Measurements from ENCODE around the gene ARMC12.
"Not testable (repeated sequence)": the region's sequence is repeated elsewhere in the genome, so short reads cannot be mapped to it uniquely, and the experiment has no call there.

ARMC12 gene

DNA sequence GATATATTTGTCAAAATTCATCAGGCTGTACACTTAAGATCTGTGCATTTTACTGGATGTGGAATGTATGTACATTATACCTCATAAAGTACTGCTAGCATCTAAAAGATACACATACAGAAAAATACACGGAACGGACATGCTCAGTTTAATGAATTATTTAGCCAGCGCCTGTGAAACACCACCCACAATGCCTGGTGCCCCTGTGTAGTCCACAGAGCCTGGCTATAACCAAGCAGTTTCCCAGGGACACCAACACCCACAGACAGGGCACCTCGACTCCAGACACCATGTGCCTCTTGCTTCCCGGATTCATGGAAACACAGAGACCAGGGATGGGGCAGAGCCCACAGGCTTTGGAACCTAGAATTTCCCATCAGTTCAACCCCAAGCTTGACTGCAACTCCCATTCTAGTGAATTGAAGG is 17.4 kb upstream of the ARMC12 start:
- no peak for DNase-seq

DNA sequence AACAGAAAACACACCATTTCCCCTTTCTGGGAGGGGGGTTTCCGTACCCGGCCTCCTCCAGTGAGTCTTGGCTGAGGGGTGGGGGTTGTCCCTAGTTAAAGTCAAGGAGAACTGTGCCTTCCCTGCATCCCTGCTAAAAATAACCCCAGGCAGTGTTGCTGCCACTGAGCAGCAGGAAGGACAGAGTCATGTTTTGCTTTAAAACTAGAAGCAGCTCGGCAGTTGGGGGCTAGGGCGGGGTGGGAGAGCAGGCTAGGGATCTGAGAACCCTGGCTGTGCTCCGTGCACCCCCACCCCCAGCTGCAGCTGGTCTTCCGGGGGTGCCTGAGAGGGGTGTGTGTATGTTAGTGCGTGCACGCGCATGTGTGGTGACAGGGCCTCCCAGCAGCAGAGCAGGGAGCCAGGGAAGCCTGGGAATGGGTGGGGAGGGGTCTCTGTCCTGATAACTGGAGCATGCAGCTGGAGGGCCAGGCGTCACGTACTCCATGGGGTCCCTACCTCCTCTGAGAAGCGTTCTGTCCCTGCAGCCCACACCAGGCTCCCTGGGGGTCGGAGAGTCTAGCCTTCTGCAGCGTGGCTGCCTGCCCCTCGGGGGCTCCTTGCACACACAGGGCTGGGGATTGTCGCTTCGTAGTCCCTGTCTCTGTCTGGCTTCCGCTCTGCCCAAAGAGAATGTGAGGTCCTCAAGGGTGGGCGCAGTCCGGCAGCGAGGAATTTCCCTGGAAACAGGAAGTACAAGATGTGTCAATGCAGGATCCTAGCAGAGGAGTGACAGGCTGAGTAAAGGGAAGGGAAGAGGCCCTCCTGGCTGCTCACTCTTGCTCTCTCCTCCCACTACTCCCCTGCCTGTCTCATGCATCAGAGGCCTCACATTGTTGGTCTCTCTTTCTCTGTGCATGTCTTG is 16.8 kb upstream of the ARMC12 start:
- peak; percentile 44 for DNase-seq

DNA sequence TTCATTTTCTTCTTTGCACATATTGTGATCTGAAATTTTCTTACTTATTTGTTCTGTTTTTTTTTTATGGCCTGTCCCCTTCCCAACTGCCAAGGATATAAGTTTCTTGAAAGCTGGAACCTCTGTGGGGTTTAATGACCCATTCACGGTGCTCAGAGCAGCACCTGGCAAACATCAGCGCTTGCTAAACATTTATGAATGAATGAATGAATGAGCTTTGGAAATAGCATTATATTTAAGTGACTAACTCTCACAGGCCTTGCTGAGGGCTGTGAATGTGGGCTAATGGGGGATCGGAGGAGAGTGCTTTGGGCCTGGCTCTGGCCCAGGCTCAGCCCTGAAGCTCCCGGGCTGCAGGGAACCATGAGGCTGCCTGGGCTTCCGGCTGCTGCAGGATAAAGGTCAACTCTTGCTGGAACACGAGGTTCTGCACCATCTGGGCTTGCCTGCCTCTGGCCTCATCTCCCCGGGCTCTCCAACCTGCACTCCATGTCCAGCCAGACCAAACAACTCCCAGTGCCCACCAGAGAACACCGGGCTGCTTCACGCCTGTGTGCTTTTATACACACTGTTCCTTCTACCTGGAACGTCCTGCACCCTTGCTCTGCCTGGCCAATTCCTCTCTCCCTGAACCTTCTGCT is 14.6 kb upstream of the ARMC12 start:
- DNase-seq = no peak

DNA sequence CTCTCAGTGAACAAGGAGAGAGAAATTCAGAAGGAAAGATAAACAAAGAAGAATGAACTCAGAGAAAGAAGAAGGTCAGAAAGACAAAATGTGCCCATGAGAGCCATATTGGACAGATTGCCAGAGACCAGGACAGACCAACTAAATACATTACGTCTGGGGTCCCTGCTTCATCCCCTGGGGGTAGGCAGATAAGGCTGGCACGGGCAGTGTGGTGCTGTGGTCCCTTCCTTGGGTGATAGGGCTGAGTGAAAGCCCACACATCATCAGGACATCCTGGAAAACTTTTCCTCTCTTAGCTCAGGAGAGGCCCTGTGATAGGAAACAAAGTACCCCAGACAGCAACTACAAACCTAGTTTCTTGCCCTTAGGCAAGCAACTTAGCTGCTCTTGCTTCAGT is 13.2 kb upstream of the ARMC12 start:
- DNase-seq = no peak

DNA sequence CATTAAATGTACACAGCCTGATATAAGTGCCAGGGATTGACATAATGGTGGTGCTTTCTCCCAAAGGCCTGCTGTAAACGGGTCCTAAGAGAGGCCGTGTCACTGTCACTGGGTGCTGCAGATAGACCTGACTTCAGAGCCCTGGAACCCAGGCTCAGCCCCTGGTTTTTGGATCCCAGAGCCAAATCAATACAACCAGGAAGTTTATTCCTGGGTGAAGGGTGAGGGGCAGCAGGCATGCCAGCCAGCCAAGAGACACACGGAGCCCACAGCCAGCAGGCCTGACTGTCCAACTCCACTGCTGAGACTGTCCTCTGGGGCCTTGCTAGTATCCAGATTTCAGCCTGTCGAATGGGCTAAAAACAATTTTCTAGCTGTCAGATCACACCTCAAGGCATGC is 12.8 kb upstream of the ARMC12 start:
- DNase-seq = no peak

DNA sequence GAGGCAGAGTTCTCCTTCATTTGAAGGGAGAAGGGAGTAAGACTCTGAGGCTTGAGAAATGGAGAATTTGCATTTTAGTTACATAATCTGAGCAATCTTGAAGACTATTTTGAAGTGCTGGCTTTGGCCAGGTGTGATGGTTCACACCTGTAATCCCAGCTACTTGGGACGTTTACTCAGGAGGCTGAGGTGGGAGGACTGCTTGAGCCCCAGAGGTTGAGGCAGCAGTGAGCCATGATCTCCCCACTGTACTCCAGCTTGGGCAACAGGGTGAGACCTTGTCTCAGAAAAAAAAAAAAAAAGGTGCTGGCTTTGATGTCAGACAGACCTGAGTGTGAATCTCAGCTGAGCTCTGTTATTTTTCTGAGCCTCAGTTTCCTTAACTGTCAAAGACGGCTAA is 12.4 kb upstream of the ARMC12 start:
- DNase-seq = no peak

DNA sequence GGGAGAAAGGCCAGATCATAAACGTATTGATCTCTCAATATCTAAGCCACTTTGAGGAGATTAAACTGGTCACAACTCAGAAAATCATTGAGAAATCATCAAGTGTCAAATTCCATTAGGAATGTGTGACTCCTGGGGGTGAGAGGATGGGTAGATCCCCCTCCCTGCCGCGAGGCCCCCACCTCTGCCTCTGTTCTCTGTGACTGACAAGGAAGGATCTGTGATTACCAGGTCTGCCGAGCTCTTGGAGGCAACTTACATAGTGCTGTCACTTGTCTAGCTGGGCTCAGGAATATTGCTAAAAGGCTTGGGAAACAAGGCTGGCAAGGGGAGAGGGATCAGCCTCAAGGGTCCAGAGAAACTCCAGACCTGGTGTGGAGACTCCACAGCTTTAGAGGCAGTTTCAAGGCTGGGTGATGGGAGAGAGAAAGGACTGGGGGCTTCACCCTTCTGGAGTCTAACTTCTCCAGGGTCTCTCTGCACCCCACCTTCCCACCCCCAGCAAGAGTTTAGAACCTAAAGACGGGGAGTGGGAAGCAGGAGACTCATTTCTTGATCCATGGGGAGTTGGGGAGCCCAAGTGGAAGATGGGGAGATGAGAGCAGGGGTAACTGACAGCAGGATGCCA is 11.6 kb upstream of the ARMC12 start:
- DNase-seq = no peak

DNA sequence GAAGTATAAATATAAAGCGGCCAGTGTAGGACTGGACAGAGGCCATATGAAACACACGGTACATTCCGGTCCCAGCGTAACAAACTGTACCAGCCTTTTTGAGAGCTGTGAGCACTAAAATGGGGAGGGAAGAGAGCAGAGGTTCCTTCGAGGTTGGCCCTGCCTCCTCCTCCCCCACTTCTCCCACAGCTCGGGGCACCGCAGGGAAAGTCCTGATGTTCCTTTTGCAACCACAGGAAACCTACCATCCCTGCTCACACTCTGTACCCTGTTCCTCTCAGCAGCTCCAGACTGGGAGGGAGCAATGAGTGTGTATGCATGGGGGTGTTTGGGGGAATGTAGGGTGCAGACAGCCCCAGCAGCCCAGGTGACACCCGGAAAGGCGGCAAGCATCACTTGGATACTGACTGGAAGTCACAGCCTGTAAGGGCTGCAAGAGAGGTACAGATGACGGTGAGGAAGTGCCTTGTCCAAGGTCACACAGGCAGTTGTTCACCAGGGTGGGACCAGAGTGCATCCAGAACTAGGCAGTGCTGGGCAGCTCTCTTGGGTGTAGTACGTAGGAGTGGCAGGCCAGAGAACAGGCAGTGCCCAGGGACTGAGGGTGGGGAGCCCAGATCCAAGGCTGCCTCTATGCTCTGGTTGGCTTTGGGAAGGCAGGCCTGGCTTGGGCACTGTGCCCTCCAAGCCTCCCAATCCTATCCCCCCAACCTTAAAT is 11.0 kb upstream of the ARMC12 start:
- no peak for DNase-seq

DNA sequence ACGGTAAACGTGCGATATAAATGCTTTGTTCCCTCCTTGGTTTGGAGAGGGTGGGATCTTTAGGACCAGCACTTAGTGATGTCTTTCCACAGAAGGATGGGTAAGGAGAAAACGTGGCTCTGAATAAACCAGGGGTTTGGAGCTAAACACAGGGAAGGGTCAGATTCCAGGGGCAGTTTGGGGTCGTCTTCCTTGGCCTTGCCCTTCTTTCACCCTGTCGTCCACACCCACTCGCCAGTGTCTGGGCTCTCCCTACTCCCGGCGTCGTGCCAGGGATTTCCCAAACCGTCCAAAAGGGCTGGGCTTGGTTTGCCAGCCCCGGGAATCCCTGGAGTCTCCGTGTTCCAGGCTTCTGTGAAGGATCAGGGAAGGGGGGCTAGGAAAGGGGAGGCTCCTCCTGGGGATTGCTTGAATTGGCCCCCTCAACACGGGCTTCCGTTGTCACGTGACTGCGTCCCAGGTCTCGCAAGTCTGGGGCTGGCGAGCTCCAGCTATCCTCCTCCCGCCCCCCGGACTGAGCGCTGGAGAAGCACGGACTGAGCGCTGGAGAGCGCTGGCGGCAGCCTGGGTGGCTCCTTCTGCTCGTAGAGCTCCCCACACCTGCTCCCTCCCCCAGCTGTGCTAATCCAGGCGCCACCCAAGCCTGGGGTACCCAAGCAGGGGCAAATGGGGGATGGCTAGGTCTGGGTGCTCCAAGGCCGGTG is 9.4 kb upstream of the ARMC12 start:
- DNase-seq = peak; percentile 22

DNA sequence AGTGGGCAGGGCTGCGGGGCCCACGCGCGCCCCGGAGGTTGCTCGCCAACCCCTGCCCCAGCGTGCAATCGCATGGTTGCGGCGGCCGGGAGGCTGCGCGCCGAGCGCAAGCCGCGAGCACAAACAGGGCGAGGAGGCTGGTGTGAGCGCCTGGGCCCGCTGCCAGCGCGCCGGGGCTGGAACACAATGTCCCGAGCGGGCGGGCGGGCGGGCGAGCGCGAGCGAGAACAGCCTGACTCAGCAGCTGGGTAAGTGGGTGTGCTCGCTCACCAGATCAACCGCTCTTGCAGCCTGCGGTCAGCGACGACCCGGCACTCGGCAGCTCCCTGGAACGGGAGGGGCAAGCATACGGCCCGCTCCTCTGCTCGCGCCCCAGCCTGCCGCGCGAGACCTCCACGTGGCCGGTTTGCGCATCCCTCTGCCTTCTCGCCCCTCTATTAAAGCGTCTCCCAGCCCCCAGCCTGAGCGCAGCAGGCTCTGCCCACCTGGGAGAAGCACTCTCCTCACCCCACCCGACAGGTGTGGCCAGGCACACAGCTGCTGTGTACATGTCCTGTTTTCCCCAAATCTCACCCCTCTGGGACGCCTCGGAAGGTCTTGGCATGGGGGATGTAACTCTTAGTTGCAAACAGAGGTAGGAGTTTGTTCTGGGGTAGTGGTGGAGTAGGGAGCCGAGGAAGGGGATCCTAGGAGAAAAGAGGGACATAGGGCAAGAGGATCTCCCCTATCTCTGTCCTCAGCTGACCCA is 8.7 kb upstream of the ARMC12 start:
- DNase-seq = peak; percentile 82

DNA sequence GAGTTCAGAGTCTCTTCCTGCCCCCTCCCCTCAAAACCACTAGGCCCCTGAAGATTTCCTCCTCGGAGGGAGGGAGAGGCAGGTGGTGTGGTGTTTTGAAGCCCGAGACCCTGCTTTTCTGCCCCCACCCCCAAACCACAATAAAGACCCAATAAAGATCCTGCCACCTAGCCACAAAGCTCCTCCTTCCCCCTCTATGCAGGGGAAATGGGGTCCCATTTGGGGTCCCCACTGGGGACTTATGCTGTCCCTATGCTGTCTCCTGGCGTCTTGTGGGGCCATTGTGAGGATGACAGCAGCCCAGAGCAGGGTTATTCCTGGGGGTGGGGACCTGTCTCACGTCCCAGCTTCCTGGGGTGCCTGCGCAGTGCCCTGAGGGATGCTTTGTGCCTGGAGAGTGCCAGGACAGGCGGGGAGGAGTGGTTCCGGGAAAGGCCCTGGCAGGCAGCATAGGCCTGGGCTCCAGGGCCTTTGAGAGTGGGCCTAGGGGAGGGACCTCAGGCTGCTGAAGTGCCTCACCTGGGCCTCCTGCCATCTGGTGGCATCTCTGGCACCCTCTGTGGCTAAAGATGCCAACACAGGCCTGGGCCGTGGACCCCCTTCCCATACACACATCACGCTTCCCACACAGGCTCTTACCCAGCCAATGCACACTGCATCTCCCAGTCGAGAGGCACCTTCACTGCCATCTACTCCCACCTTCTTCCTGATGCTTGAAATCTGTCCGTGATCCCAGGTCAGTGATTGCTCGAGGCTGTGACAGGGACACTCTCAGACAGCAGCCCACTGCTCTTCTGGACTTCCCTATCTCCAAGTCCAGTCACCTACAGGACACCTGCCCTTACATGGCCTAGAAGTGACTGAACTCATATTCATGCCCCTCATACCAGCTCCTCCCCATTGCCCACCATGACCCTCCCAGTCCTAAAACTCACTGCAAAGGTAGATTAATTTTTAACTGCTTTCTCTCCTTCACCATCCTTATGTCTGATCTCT is 7.9 kb upstream of the ARMC12 start:
- DNase-seq = no peak

DNA sequence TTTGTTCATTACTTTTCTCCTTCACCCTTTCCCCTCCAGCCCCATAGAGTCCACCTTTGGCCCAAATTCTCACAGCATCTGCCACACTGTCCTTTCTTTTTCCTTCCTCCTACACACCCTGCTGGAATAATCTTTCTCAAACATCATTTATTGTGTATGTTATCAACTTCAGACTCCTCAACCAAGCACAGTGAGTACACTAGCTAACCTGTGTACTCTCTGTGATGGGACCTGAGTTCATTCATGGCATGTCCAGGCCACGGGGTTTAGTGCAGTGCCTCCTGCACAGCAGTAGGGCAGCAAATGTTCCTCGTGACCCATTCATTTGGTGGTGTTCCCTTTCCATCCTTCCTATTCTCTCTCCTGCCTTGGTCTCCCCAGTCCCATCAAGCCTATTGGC is 7.1 kb upstream of the ARMC12 start:
- no peak for DNase-seq

DNA sequence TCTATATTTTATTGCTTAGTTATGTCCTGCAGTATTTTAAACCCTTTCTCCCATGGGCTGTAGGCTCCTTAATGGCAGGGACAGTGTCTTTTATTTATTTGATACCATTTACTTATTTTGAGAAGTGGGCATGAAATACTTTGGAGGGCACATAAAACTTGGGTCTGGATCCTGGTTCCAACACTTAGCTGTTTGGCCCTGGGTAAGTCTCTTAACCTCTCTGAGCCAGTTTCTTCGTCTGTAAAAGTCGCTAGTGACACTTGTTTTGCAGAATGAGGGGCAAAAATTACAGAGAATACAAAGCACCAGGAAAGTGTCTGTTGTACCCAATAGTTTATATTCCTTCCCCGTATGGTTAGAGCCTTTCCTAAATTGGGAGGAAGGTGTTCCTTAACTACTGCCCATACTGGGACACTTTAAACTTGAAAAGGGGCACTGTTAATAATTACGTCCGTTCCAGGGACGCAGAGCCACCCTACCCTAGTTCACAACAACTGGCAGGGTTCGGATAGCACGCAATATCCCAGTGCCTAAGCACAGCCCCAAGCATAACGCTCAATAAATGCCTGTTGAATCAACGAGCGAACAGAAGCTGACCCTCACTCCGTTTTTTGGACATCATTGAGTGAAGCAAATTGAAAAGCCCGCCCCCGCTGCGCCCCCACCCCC is 6.0 kb upstream of the ARMC12 start:
- DNase-seq = no peak

DNA sequence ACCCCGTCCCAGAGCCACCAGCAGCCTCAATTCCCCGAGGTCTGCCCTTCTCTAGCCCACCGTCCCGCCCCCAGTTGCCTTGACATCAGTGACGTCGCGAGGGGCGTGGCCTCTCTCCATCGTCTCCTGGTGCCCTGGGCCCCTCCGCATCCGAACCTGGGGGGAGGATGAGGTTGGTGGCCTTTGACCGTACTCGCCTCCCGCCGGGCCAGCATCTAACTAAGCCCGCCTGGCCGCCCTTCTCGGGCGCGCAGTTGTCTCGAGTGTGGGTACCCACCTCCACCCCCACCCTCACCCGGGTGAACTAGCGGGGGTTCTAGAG is 5.5 kb upstream of the ARMC12 start:
- peak; percentile 47 for DNase-seq

DNA sequence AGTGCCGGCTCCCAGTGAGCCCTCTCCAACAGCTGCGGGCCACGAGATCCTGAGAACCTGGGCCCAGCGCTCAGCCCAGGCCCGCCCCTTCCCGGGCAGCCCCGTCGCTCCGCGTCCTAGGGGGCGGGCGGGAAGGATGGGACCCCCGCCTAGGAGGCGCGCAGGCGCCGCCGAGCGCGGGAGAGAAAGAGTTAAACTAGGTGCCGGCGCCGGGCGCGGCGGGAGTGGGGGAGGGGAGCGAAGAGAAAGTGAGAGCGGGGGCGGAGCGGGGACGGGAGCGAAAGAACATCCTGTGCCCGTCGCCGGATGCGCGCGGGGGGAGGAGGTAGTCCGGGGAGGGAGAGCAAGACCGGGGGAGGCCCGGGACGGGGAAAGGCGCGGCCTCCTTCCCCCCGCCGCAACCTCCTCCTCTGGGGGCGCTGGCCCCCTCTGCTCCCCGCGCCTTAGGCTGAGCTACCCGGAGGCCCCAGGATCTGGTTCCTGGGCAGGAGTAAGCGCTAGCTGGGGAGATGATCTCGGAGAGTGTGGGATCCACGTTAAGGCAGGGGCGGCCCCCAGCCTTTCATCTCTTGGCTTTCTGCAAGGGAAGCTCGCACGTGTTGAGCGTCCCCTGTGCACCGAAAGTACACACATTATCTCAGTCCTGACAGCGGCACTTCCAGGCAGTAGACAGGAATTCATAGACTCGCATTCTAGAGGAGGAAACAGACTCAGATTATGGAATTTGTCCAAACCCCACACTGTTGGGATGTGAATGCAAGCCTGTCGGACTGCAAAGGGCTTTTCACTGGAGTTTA is 4.9 kb upstream of the ARMC12 start:
- DNase-seq = peak; percentile 59

DNA sequence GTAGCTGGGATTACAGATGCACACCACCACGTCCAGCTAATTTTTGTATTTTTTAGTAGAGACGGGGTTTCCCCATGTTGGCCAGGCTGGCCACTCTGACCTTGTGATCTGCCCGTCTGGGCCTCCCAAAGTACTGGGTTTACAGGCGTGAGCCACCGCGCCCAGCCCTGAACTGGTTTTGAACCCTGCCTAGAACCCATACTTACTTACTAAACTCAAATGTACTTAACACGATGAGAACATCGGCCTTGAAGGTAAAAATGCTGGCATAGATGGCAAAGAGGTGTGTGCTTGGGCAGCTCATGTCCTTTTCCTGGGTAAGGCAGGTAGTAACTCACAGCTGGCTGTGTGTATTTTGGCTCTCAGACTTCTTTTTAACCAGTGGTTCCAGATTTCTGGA is 3.2 kb upstream of the ARMC12 start:
- no peak for DNase-seq

DNA sequence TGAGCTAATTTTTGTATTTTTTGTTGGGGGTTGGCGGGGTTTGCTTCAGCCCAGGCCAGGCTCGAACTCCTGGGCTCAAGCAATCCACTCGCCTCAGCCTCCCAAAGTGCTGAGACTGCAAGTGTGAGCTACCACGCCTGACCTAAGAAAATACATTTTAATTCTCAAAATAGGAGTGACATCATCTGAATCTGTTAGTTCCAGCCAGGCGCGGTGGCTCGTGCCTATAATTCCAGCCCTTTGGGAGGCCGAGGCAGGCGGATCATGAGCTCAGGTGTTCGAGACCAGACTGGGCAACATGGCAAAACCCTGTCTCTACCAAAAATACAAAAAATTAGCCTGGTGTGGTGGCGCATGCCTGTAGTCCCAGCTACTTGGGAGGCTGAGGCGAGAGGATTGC is 2.5 kb upstream of the ARMC12 start:
- not testable (repeated sequence) for DNase-seq

DNA sequence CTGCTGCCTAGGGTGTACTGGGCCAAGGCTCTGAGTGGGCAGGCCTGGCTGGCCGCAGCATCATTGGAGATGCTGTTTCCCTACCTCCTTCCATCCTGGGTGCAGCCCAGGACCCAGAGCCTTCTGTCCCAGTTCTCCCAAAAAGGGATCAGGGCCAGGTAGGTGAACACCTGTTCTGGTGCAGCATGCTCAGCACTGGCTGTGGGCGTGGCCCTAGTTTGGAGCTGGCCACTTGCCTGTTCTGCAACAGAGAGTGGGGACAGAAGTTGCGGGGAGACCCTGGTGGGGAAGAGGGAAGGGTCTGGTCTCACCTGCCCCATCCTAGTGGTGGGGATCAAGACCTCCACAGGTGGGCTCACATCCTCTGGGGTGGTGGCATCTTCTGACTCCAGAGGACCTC is 1.4 kb upstream of the ARMC12 start:
- no peak for DNase-seq

DNA sequence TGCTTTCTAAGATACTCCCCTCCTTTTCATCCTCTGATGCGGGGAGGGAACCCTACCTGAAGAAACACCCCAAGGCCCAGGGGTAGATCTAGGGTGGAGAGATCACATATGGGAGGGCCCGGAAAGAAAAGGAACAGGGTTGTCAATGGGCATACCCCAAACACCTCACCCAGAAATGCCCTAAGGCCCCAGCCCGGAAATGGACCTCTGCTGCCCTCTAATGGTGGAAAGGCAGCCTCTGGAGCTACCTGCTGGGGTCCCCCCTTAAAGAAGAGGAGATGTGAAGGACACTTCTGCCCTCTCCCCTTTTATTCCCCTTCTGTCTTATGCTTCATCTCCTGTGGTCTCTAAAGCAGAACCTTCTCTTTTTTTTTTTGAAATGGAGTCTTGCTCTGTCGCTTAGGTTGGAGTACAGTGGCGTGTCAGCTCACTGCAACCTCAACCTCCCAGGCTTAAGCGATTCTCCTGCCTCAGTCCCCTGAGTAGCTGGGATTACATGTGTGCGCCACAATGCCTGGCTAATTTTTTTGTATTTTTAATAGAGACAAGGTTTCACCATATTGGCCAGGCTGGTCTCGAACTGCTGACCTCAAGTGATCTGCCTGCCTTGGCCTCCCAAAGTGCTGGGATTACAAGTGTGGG is 458 bp upstream of the ARMC12 start:
- DNase-seq = peak; percentile 36

All from kidney glomerular epithelial cell (primary cell).